Neutrophil (primary cell): ENCODE measurements around the gene GPR176.

ENCODE experiments used
- H3K27ac ChIP-seq: fragments of 200-600 bp; sonication (generic); 2 replicates; pipeline ENCODE4 v1.5.1; 2016; ENCODE audit warnings: mild to moderate bottlenecking, moderate library complexity
- H3K27me3 ChIP-seq: fragments of 200-600 bp; sonication (generic); 2 replicates; pipeline ENCODE4 v1.6.0; 2016; ENCODE audit warnings: mild to moderate bottlenecking
- H3K36me3 ChIP-seq: fragments of 200-600 bp; sonication (generic); 2 replicates; pipeline ENCODE4 v1.5.1; 2017
- H3K4me1 ChIP-seq, 2 experiments: fragments of 200-600 bp in 1 of 2; sonication (generic) in 1 of 2; 1 replicate in 1 of 2; 2 replicates in 1 of 2; pipeline versions ENCODE4 v1.5.1 to v1.6.1; 2013 to 2016; ENCODE audit warnings: low read depth in 1 of 2, low read length in 1 of 2, mild to moderate bottlenecking in 1 of 2, moderate library complexity in 1 of 2; ENCODE audit not compliant: control insufficient read depth in 1 of 2, insufficient read depth in 1 of 2
- H3K4me3 ChIP-seq, 2 experiments: fragments of 200-600 bp in 1 of 2; sonication (generic) in 1 of 2; 1 replicate in 1 of 2; 2 replicates in 1 of 2; pipeline ENCODE4 v1.5.1; 2013 to 2016; ENCODE audit warnings: low read depth in 1 of 2, low read length in 1 of 2, mild to moderate bottlenecking in 1 of 2, moderate library complexity in 1 of 2
- H3K9me3 ChIP-seq: fragments of 200-600 bp; sonication (generic); 2 replicates; pipeline ENCODE4 v1.5.1; 2016
- CTCF ChIP-seq: fragments of 200-600 bp; sonication (generic); IDR thresholded peaks from 2 replicates; pipeline ENCODE4 v1.5.1; 2016; ENCODE audit warnings: antibody characterized with exemption

The GPR176 gene

GRCh38 chr15:39890621-39891020 is 29.4 kb downstream of the GPR176 start:
- Histone ChIP-seq H3K27me3 (no peaks in the 10 kb centered on the region), H3K27ac (no peak overlapping the region), H3K36me3 (no peaks in the 10 kb centered on the region), H3K4me3 (no peak overlapping the region), H3K4me1 (no peaks in the 10 kb centered on the region), H3K9me3 (no peaks in the 10 kb centered on the region)
- TF ChIP-seq CTCF: no peak

- Histone ChIP-seq H3K4me1 (peaks cover 0 to 5% of the 10 kb centered on the region in 2 experiments), H3K4me3 (no peak overlapping the region), H3K27me3 (no peaks in the 10 kb centered on the region), H3K27ac (no peak overlapping the region), H3K9me3 (no peaks in the 10 kb centered on the region), H3K36me3 (no peaks in the 10 kb centered on the region)
- TF ChIP-seq CTCF: no peak
Observed at GRCh38 chr15:39889601-39890000, 30.5 kb downstream of the GPR176 start.

- peaks cover 0 to 5% of the 10 kb centered on the region in 2 experiments for H3K4me1 ChIP-seq
- no peak overlapping the region for H3K4me3 ChIP-seq
- H3K27ac ChIP-seq: no peak overlapping the region
- no peak for TF ChIP-seq CTCF
- no peaks in the 10 kb centered on the region for H3K27me3 ChIP-seq
- no peaks in the 10 kb centered on the region for H3K9me3 ChIP-seq
- no peaks in the 10 kb centered on the region for H3K36me3 ChIP-seq
Observed at GRCh38 chr15:39888809-39889208, 31.3 kb downstream of the GPR176 start.

GRCh38 chr15:39888243-39888642 is 31.8 kb downstream of the GPR176 start:
- no peaks in the 10 kb centered on the region for H3K27me3 ChIP-seq
- H3K9me3 ChIP-seq: no peaks in the 10 kb centered on the region
- H3K4me3 ChIP-seq: no peak overlapping the region
- peaks cover 0 to 5% of the 10 kb centered on the region in 2 experiments for H3K4me1 ChIP-seq
- no peaks in the 10 kb centered on the region for H3K36me3 ChIP-seq
- no peak overlapping the region for H3K27ac ChIP-seq
- TF ChIP-seq CTCF: no peak

- no peak for TF ChIP-seq CTCF
- no peak overlapping the region for H3K4me3 ChIP-seq
- H3K27ac ChIP-seq: no peak overlapping the region
- H3K4me1 ChIP-seq: peaks cover 0 to 5% of the 10 kb centered on the region in 2 experiments
- no peaks in the 10 kb centered on the region for H3K9me3 ChIP-seq
- no peaks in the 10 kb centered on the region for H3K27me3 ChIP-seq
- no peaks in the 10 kb centered on the region for H3K36me3 ChIP-seq
Observed at GRCh38 chr15:39887832-39888231, 32.2 kb downstream of the GPR176 start.

GRCh38 chr15:39887211-39887610 is 32.9 kb downstream of the GPR176 start:
- H3K36me3 ChIP-seq: no peaks in the 10 kb centered on the region
- H3K4me1 ChIP-seq: peaks cover 0 to 11% of the 10 kb centered on the region in 2 experiments
- H3K9me3 ChIP-seq: no peaks in the 10 kb centered on the region
- H3K27me3 ChIP-seq: no peaks in the 10 kb centered on the region
- H3K27ac ChIP-seq: no peak overlapping the region
- TF ChIP-seq CTCF: no peak
- H3K4me3 ChIP-seq: no peak overlapping the region
